ENCODE results near the gene CGB1. TPM values are rescaled to one million over a fixed set of nuclear protein-coding genes. Genes with fewer than 3 reads are reported as not detected.
"Not testable (repeated sequence)": the region's sequence is repeated elsewhere in the genome, so short reads cannot be mapped to it uniquely, and the experiment has no call there.

Gene CGB1
- not detected in 2 replicates for total RNA-seq (2011; cell fraction: chromatin; rRNA removed; ENCODE audit: low replicate concordance)
- total RNA-seq (2011; cell fraction: nucleolus; rRNA removed): not detected in 2 replicates
- not detected in 2 replicates for total RNA-seq (2011; cell fraction: nucleoplasm; rRNA removed)
- total RNA-seq (2014; rRNA removed) (not detected in 2 replicates), total RNA-seq (2014; rRNA removed; fragmentation: Illumina TruSeq; extraction: Trizol) (not detected in 2 replicates), total RNA-seq (2015; rRNA removed; fragmentation: Illumina TruSeq; extraction: Trizol) (not detected in 2 replicates), total RNA-seq (2021) (not detected in 2 replicates), polyA plus RNA-seq (2011; rRNA removed) (not detected in 2 replicates), polyA plus RNA-seq (2014; fragmentation: Illumina TruSeq; extraction: Trizol) (not detected in 2 replicates), polyA plus RNA-seq (2014; fragmentation: Nextera tagmentation; extraction: Ambion mirVana) (not detected), polyA plus RNA-seq (2014; rRNA removed) (not detected in 2 replicates), polyA minus RNA-seq (2011; rRNA and poly(A)+ RNA removed) (not detected in 2 replicates), Bru-seq, nascent RNA (not detected), BruChase-seq, experiment 1, labeled RNA remaining after a 2-hour chase (not detected), BruChase-seq, experiment 2, labeled RNA remaining after a 6-hour chase (not detected)
- not detected in 2 replicates for polyA plus RNA-seq (2011; cell fraction: cytosol; rRNA removed)
- not detected in 2 replicates for polyA plus RNA-seq (2011; cell fraction: nucleus; rRNA removed)
- not detected in 2 replicates for polyA plus RNA-seq (2012)
- not detected in 2 replicates for polyA minus RNA-seq (2011; cell fraction: cytosol; rRNA and poly(A)+ RNA removed)
- not detected in 2 replicates for polyA minus RNA-seq (2011; cell fraction: nucleus; rRNA and poly(A)+ RNA removed)
- long read RNA-seq, experiment 1: 0 reads
- long read RNA-seq, experiment 2: 0 reads
- long read RNA-seq, experiment 3: 0 reads

GRCh38 chr19:49036815-49037214 lies at the start of gene CGB1:
CGB1 (minus strand) TSS chr19:49036895; CDS start chr19:49036711, 184 bp downstream.
- ATAC-seq (peak; percentile 93), DNase-seq (ENCODE audit: extremely low read depth in 1 of 4, low spot score in 3 of 4) (peak; percentile 78 to 89 (median 83)), FAIRE-seq (peak; percentile 96)
- H2AFZ ChIP-seq (ENCODE audit: low read depth, low read length); H3K79me2 ChIP-seq (ENCODE audit: control insufficient read depth, insufficient read depth, low read length); CTCF ChIA-PET (ENCODE audit: low intra/inter-chr PET ratio); in situ Hi-C loops (cut with MboI); intact Hi-C loops (cut with micrococcal nuclease); H3K27me3 ChIP-seq (ENCODE audit: control insufficient read depth in 2 of 2, insufficient read depth in 2 of 2, low read length in 2 of 2); H3K9me1 ChIP-seq (ENCODE audit: control insufficient read depth, insufficient read depth, low read length); H3K4me2 ChIP-seq (ENCODE audit: insufficient read depth, low read length); H3K9me3 ChIP-seq (replicated peaks; ENCODE audit: control insufficient read depth, insufficient read depth, low read depth, low read length); H3K4me3 ChIP-seq; BruUV-seq (replicated peaks); H4K20me1 ChIP-seq (replicated peaks; ENCODE audit: control insufficient read depth, insufficient read depth, low read length); H3K36me3 ChIP-seq (ENCODE audit: control insufficient read depth, insufficient read depth, low read length); H3K9ac ChIP-seq (ENCODE audit: insufficient read depth in 1 of 2, low read depth in 2 of 2, low read length in 2 of 2); H3K27ac ChIP-seq (ENCODE audit: extremely low read depth, low read depth, low read length); H3K4me1 ChIP-seq (replicated peaks in 1 of 2; ENCODE audit: control insufficient read depth in 2 of 2, insufficient read depth in 2 of 2, low read length in 2 of 2); POLR2A ChIA-PET; TF ChIP-seq MYC (CRISPR knock-in tag; IDR thresholded peaks at IDR 0.05; ENCODE audit: borderline replicate concordance, low read depth): not testable (repeated sequence)
- WGBS (ENCODE audit: insufficient coverage, low coverage, missing lambda C conversion rate): 0% methylated on average over 13 of the region's 18 CpGs
- TF ChIP-seq CTBP1 (IDR thresholded peaks at IDR 0.05; ENCODE audit: borderline replicate concordance) (peak; percentile 96), NFYB (IDR thresholded peaks at IDR 0.05; ENCODE audit: extremely low read depth, insufficient read length) (peak; percentile 38), KLF16 (IDR thresholded peaks at IDR 0.05) (0 out of 2 replicates have a peak, but pooled peaks have one; percentile 36), CXXC5 (CRISPR knock-in tag; IDR thresholded peaks at IDR 0.05) (peak; percentile 90), GTF3C2 (IDR thresholded peaks at IDR 0.05; ENCODE audit: borderline replicate concordance, extremely low read depth, insufficient read length) (peak; percentile 17), TBL1XR1 (IDR thresholded peaks at IDR 0.05; ENCODE audit: low read length in 2 of 2) (0 out of 4 replicates have a peak, but pooled peaks of 1 of the 2 experiments have one; percentile 31), POLR3A (IDR thresholded peaks at IDR 0.05; ENCODE audit: borderline replicate concordance, extremely low read depth, insufficient read depth, insufficient read length) (peak; percentile 76), NFIC (IDR thresholded peaks at IDR 0.05) (0 out of 2 replicates have a peak, but pooled peaks have one; percentile 18), MYC (IDR thresholded peaks at IDR 0.05; ENCODE audit: low read depth, low read length) (0 out of 2 replicates have a peak, but pooled peaks have one; percentile 18)
- TF ChIP-seq, protein P1, sequence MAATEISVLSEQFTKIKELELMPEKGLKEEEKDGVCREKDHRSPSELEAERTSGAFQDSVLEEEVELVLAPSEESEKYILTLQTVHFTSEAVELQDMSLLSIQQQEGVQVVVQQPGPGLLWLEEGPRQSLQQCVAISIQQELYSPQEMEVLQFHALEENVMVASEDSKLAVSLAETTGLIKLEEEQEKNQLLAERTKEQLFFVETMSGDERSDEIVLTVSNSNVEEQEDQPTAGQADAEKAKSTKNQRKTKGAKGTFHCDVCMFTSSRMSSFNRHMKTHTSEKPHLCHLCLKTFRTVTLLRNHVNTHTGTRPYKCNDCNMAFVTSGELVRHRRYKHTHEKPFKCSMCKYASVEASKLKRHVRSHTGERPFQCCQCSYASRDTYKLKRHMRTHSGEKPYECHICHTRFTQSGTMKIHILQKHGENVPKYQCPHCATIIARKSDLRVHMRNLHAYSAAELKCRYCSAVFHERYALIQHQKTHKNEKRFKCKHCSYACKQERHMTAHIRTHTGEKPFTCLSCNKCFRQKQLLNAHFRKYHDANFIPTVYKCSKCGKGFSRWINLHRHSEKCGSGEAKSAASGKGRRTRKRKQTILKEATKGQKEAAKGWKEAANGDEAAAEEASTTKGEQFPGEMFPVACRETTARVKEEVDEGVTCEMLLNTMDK (IDR thresholded peaks at IDR 0.05; ENCODE audit: borderline replicate concordance, insufficient read depth, low read depth, low read length, poor library complexity, severe bottlenecking): peak; percentile 57
- TF ChIP-seq, protein P2, sequence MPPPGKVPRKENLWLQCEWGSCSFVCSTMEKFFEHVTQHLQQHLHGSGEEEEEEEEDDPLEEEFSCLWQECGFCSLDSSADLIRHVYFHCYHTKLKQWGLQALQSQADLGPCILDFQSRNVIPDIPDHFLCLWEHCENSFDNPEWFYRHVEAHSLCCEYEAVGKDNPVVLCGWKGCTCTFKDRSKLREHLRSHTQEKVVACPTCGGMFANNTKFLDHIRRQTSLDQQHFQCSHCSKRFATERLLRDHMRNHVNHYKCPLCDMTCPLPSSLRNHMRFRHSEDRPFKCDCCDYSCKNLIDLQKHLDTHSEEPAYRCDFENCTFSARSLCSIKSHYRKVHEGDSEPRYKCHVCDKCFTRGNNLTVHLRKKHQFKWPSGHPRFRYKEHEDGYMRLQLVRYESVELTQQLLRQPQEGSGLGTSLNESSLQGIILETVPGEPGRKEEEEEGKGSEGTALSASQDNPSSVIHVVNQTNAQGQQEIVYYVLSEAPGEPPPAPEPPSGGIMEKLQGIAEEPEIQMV (tag; conservative IDR thresholded peaks at IDR 0.05; ENCODE audit: low read depth): 0 out of 2 replicates have a peak, but pooled peaks have one; percentile 46

All from K562 (cell line).